Measurements from ENCODE around the gene CEMIP2.

GRCh38 chr9:71767163-71767775 lies 1.0 kb downstream of the CEMIP2 start:
- TF ChIP-seq CTCF (IDR thresholded peaks at IDR 0.05; ENCODE audit: low read depth, low read length, missing input control) (no peak), YY1 (IDR thresholded peaks at IDR 0.05) (no peak), MAX (IDR thresholded peaks at IDR 0.05) (no peak), GABPA (IDR thresholded peaks at IDR 0.05 in 1 of 2, conservative IDR thresholded peaks at IDR 0.05 in 1 of 2) (no peak), ATF3 (IDR thresholded peaks at IDR 0.05) (no peak), EGR1 (IDR thresholded peaks at IDR 0.05; ENCODE audit: low read depth in 2 of 2) (no peak)

All from liver (tissue), 3 donors.